T1000 (cell line): ENCODE data around the gene SPG11.

Experiments used
- DNase-seq: peaks from one replicate; lab custom pipeline; 2025; ENCODE audit warnings: mixed read lengths; lab: John Stamatoyannopoulos, UW

The SPG11 gene

GRCh38 chr15:44623178-44623577, 40.3 kb downstream of the SPG11 start:
- no peak for DNase-seq

- DNase-seq, result no peak
These were observed 43.4 kb downstream of the SPG11 start for GRCh38 chr15:44620081-44620480.

- no peak for DNase-seq
These were observed 46.5 kb downstream of the SPG11 start for GRCh38 chr15:44616974-44617373.

GRCh38 chr15:44606740-44607139, 56.7 kb downstream of the SPG11 start:
- DNase-seq, result no peak

GRCh38 chr15:44603126-44603525, 60.3 kb downstream of the SPG11 start:
- DNase-seq, result no peak

- no peak for DNase-seq
These were observed 64.6 kb downstream of the SPG11 start for GRCh38 chr15:44598892-44599291.

GRCh38 chr15:44598066-44598465, 65.4 kb downstream of the SPG11 start:
- DNase-seq, result no peak

GRCh38 chr15:44596511-44597010, 66.9 kb downstream of the SPG11 start:
- DNase-seq, result no peak

- DNase-seq, result no peak
These were observed 67.6 kb downstream of the SPG11 start for GRCh38 chr15:44595656-44596510.

GRCh38 chr15:44595246-44595645, 68.2 kb downstream of the SPG11 start:
- DNase-seq, result no peak

GRCh38 chr15:44593042-44593736, 70.3 kb downstream of the SPG11 start:
- no peak for DNase-seq

- DNase-seq, result no peak
These were observed 72.1 kb downstream of the SPG11 start for GRCh38 chr15:44591326-44591725.

GRCh38 chr15:44588541-44588940, 74.9 kb downstream of the SPG11 start:
- no peak for DNase-seq

- DNase-seq, result no peak
These were observed 77.8 kb downstream of the SPG11 start for GRCh38 chr15:44585633-44586032.

GRCh38 chr15:44584162-44584749, 79.2 kb downstream of the SPG11 start:
- DNase-seq, result no peak

GRCh38 chr15:44580105-44580504, 83.4 kb downstream of the SPG11 start:
- no peak for DNase-seq

GRCh38 chr15:44574734-44575133, 88.7 kb downstream of the SPG11 start:
- no peak for DNase-seq

GRCh38 chr15:44573386-44573785, 90.1 kb downstream of the SPG11 start:
- no peak for DNase-seq

- DNase-seq, result no peak
These were observed 93.1 kb downstream of the SPG11 start for GRCh38 chr15:44570361-44570760.

- no peak for DNase-seq
These were observed 94.1 kb downstream of the SPG11 start for GRCh38 chr15:44569316-44569715.

- no peak for DNase-seq
These were observed 95.1 kb downstream of the SPG11 start for GRCh38 chr15:44568338-44568737.

- no peak for DNase-seq
These were observed 97.3 kb downstream of the SPG11 start for GRCh38 chr15:44566155-44566540.
